Caco-2 (cell line): ENCODE measurements around the gene KLK10. TPM values are rescaled to one million over a fixed set of nuclear protein-coding genes. Genes with fewer than 3 reads are reported as not detected.
A peak's percentile ranks its signal among the peaks of the same experiment; 100 is the strongest.

Experiments
- BruUV-seq: library from RNA; stranded (reverse); fragments of 400-500 nt; replicated peaks from 2 replicates; lab custom pipeline; 2021; lab: Mats Ljungman, UMichigan
- CTCF ChIA-PET: fragments of 300-600 bp; sonication (Branson Sonifier 250); formaldehyde crosslinking; loops from one replicate; lab custom pipeline; 2022; ENCODE audit warnings: antibody characterized with exemption; lab: Charles Lee
- POLR2A ChIA-PET: fragments of 300-600 bp; sonication (Branson Sonifier 250); formaldehyde crosslinking; loops from one replicate; lab custom pipeline; 2022; ENCODE audit warnings: antibody characterized with exemption; lab: Charles Lee
- DNase-seq, 2 experiments: peaks; one replicate each; pipeline versions ENCODE4 v3.0.0 to v3.0.0-alpha.2; 2020 to 2022
- H3K27me3 ChIP-seq: replicated peaks from 2 replicates; pipeline ENCODE4 v1.6.0; 2011; ENCODE audit warnings: low read length; ENCODE audit not compliant: control insufficient read depth, insufficient read depth
- H3K36me3 ChIP-seq: 2 replicates; pipeline ENCODE4 v1.5.1; 2011; ENCODE audit warnings: low read length; ENCODE audit not compliant: control insufficient read depth, insufficient read depth
- H3K4me1 ChIP-seq: fragments of 250-450 bp; sonication (Bioruptor Pico); 2 replicates; pipeline ENCODE4 v1.5.1; 2020; ENCODE audit warnings: mild to moderate bottlenecking
- H3K4me3 ChIP-seq: 2 replicates; pipeline ENCODE4 v1.5.1; 2011; ENCODE audit warnings: low read depth, mild to moderate bottlenecking, control low read depth, low read length
- H3K9me3 ChIP-seq: fragments of 250-450 bp; sonication (Bioruptor Pico); 2 replicates; pipeline ENCODE4 v1.5.1; 2020; ENCODE audit warnings: mild to moderate bottlenecking, moderate library complexity
- H3K27ac Mint-ChIP-seq: one replicate; pipeline ENCODE4 v1.8.0; 2022; ENCODE audit warnings: mixed read lengths; ENCODE audit not compliant: unreplicated experiment
- H3K27me3 Mint-ChIP-seq: one replicate; pipeline ENCODE4 v1.8.0; 2022; ENCODE audit warnings: mixed read lengths; ENCODE audit not compliant: insufficient read depth, unreplicated experiment
- H3K36me3 Mint-ChIP-seq: one replicate; pipeline ENCODE4 v1.8.0; 2022; ENCODE audit warnings: mild to moderate bottlenecking, mixed read lengths; ENCODE audit not compliant: insufficient read depth, unreplicated experiment
- H3K4me1 Mint-ChIP-seq: one replicate; pipeline ENCODE4 v1.8.0; 2022; ENCODE audit warnings: low read depth, mixed read lengths; ENCODE audit not compliant: unreplicated experiment
- H3K4me3 Mint-ChIP-seq: one replicate; pipeline ENCODE4 v1.8.0; 2022; ENCODE audit warnings: mild to moderate bottlenecking, moderate library complexity, mixed read lengths; ENCODE audit not compliant: unreplicated experiment
- H3K9me3 Mint-ChIP-seq: one replicate; pipeline ENCODE4 v1.8.0; 2022; ENCODE audit warnings: mixed read lengths; ENCODE audit not compliant: unreplicated experiment
- intact Hi-C: fragments of 100-400 bp; cut with micrococcal nuclease; formaldehyde crosslinking; loops from one replicate; pipeline ENCODE4 v1.10.0; 2022; ENCODE audit not compliant: unreplicated experiment
- total RNA-seq: library from RNA; stranded (reverse); gene quantifications from 2 replicates; pipeline ENCODE4 v1.2.3, GENCODE V29; 2022
- TF ChIP-seq, protein P1 (sequence below), 2 experiments: fragments of 200-600 bp in 1 of 2; IDR thresholded peaks; 1 replicate in 1 of 2; 2 replicates in 1 of 2; pipeline versions ENCODE4 v1.5.1 to v1.8.0; 2011 to 2022; ENCODE audit warnings: antibody characterized with exemption in 1 of 2, control low read depth in 1 of 2, inconsistent platforms in 1 of 2, low read depth in 1 of 2, low read length in 1 of 2, mild to moderate bottlenecking in 1 of 2, moderate library complexity in 1 of 2; ENCODE audit not compliant: insufficient read depth in 1 of 2, severe bottlenecking in 1 of 2, unreplicated experiment in 1 of 2

The KLK10 gene
- total RNA-seq, 1 experiment from 2014 or later = not detected

DNA sequence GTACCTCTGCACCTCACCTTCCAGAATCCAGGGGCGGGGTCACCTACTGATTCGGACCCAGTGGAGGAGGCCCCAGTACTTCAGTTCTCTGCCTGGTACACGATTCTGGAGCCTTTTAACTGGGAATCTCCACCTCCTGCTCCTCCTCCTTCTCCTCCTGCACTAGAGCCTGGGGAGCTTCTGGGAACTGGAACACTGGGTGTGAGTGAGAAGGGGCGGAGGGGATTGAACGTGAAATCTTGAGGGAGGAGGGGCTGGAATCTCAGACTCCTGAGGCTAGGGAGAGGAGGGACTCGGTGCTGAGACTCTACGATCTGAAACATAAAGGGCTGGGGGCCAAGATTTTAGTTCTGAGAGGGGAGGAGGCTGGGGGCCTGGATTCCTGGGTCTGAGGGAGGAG, 18.0 kb downstream of the KLK10 start, which contains the start of gene KLK8:
Gene KLK8 (minus strand): TSS at position 90 of the 400 bp plus-strand sequence. CDS start 437 bp downstream, outside the sequence.
- H3K36me3 ChIP-seq = no peaks in the 10 kb centered on the region
- H3K4me1 ChIP-seq = no peaks in the 10 kb centered on the region
- no peaks in the 10 kb centered on the region for H3K27me3 ChIP-seq
- H3K9me3 ChIP-seq = no peaks in the 10 kb centered on the region
- no peaks in the 10 kb centered on the region for H3K4me1 Mint-ChIP-seq
- H3K4me3 Mint-ChIP-seq = peak within 1 kb of the TSS; percentile 18
- no peak within 1 kb of the TSS for H3K4me3 ChIP-seq
- no peak for DNase-seq
- H3K27ac Mint-ChIP-seq = no peak within 1 kb of the TSS
- POLR2A ChIA-PET = no interaction called here
- H3K27me3 Mint-ChIP-seq = peaks cover 4% of the 10 kb centered on the region
- CTCF ChIA-PET = no interaction called here
- BruUV-seq = no TSS peak
- H3K9me3 Mint-ChIP-seq = no peaks in the 10 kb centered on the region
- no peaks in the 10 kb centered on the region for H3K36me3 Mint-ChIP-seq
- TF ChIP-seq, protein P1, sequence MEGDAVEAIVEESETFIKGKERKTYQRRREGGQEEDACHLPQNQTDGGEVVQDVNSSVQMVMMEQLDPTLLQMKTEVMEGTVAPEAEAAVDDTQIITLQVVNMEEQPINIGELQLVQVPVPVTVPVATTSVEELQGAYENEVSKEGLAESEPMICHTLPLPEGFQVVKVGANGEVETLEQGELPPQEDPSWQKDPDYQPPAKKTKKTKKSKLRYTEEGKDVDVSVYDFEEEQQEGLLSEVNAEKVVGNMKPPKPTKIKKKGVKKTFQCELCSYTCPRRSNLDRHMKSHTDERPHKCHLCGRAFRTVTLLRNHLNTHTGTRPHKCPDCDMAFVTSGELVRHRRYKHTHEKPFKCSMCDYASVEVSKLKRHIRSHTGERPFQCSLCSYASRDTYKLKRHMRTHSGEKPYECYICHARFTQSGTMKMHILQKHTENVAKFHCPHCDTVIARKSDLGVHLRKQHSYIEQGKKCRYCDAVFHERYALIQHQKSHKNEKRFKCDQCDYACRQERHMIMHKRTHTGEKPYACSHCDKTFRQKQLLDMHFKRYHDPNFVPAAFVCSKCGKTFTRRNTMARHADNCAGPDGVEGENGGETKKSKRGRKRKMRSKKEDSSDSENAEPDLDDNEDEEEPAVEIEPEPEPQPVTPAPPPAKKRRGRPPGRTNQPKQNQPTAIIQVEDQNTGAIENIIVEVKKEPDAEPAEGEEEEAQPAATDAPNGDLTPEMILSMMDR (IDR thresholded peaks at IDR 0.05; ENCODE audit: insufficient read depth in 1 of 2, low read depth in 1 of 2, low read length in 1 of 2, severe bottlenecking in 1 of 2, unreplicated experiment in 1 of 2) = no peak
- intact Hi-C loops = no loop called here

DNA sequence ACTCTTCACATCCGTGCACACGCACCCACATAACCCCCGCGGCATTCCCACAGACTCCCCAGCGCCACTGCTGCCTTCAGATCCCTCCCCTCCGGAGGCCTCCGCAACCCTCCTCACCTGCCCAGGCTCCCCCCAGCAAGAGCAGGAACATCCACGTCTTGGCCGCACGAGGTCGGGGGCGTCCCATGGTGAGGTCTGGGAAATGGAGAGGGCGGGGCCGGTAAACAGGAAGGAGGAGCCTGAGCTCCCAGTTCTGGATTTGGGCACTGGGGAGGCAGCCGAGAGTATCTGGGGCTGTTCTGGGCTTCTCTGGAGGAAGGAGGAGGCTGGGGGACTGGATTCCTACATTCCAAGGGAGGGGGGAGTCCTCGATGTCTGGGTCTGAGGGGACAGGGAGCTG, 18.5 kb downstream of the KLK10 start:
- POLR2A ChIA-PET = no interaction called here
- no peak overlapping the region for H3K27ac Mint-ChIP-seq
- H3K27me3 Mint-ChIP-seq = peaks cover under 1% of the 10 kb centered on the region

DNA sequence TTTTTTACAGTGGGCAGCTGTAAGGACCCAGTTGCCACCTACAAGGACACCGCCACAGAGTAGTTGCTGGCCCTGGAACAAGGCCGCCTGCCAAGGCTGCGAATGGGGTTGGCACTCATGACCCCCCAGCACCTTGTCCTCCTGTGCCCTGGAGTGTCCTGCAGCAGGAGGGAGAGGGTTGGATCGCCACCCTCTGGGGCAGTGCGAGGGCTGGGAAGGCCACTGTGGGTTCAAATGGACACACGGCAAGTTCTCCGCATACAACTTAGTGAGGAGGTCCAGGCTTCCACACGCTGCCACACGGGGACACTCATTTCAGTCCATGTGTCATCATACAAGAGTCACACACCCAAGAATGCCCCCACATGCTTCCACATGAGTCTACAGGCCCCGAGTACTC, 19.1 kb downstream of the KLK10 start:
- H3K4me3 Mint-ChIP-seq = no peak overlapping the region
- no peaks in the 10 kb centered on the region for H3K27me3 Mint-ChIP-seq

More for the DNA sequence above, 18.5 kb downstream of the KLK10 start:
- H3K27me3 ChIP-seq = no peaks in the 10 kb centered on the region
- no TSS peak for BruUV-seq
- TF ChIP-seq, protein P1 (IDR thresholded peaks at IDR 0.05; ENCODE audit: insufficient read depth in 1 of 2, low read depth in 1 of 2, low read length in 1 of 2, severe bottlenecking in 1 of 2, unreplicated experiment in 1 of 2) = no peak
- Mint-ChIP-seq H3K36me3 (no peaks in the 10 kb centered on the region), H3K4me1 (no peaks in the 10 kb centered on the region), H3K4me3 (no peak overlapping the region), H3K9me3 (no peaks in the 10 kb centered on the region)
- H3K4me3 ChIP-seq = no peak overlapping the region
- no peaks in the 10 kb centered on the region for H3K4me1 ChIP-seq
- H3K9me3 ChIP-seq = no peaks in the 10 kb centered on the region
- CTCF ChIA-PET = interaction anchor here (0.7 kb wide), 1 partner anchor 20 kb away, joined by 3 read pairs; no protein-coding TSS in a partner anchor
- DNase-seq = no peak
- intact Hi-C loops = no loop called here
- H3K36me3 ChIP-seq = no peaks in the 10 kb centered on the region

More for the DNA sequence above, 19.1 kb downstream of the KLK10 start:
- H3K27me3 ChIP-seq = no peaks in the 10 kb centered on the region
- intact Hi-C loops = no loop called here
- H3K36me3 Mint-ChIP-seq = no peaks in the 10 kb centered on the region
- TF ChIP-seq, protein P1 (IDR thresholded peaks at IDR 0.05; ENCODE audit: insufficient read depth in 1 of 2, low read depth in 1 of 2, low read length in 1 of 2, severe bottlenecking in 1 of 2, unreplicated experiment in 1 of 2) = no peak
- no peak overlapping the region for H3K27ac Mint-ChIP-seq
- no peaks in the 10 kb centered on the region for H3K9me3 ChIP-seq
- no peaks in the 10 kb centered on the region for H3K4me1 Mint-ChIP-seq
- ChIA-PET POLR2A (no interaction called here), CTCF (interaction anchor here (0.7 kb wide), 1 partner anchor 21 kb away, joined by 3 read pairs; no protein-coding TSS in a partner anchor)
- no peaks in the 10 kb centered on the region for H3K36me3 ChIP-seq
- no TSS peak for BruUV-seq
- H3K9me3 Mint-ChIP-seq = no peaks in the 10 kb centered on the region
- no peak overlapping the region for H3K4me3 ChIP-seq
- no peaks in the 10 kb centered on the region for H3K4me1 ChIP-seq
- DNase-seq = no peak
